ENCODE measurements around the gene TAF4.
"Not testable (repeated sequence)": the region's sequence is repeated elsewhere in the genome, so short reads cannot be mapped to it uniquely, and the experiment has no call there.

TAF4 gene

GRCh38 chr20:61973515-61974356 lies 91.9 kb downstream of the TAF4 start:
- H3K56ac ChIP-seq (ENCODE audit: low read length) = no peak overlapping the region

DNA sequence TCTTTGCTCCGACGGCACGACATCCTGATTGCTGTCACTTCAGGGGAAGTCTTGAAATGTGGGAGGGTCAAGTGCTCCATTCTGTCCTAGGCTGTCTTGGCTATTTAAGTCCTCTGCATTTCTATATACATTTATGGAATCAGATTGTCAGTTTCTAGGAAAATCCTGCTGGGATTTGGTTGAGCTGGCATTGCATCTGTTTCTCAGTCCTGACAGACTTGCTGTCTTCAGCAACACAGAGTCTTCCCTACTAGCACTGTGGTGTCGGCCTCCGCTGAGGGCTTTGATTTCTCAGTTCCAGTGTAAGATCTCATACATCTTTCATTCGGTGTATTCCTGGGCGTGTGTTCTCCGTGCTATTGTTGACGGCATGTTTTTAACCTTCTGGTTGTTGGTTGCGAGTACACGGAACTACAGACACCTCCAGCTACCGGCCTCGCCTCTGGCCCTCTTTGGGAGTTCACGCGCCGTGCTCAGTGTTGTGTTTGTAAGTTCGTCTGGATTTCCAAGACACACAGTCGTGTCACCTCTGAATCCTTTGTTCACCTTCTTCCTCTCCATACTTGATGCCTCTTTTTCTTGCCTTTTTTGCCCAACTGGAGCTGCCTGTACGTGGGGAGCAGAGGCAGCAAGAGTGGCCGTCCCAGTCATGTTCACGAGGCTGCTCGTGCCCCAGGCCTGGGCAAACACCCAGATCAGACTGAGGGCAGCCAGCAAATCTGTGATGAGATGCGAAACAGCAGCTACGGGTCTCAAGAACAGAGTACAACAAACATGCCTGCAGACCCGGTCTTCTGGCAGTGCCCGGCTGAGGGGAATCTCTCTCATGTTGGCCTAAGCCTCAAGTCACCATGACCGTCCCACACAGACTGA lies 92.8 kb downstream of the TAF4 start:
- no peak overlapping the region for H3K27ac ChIP-seq (ENCODE audit: low read depth, low read length)
- no CpG with 5 or more reads among the region's 27 CpGs for WGBS (ENCODE audit: extremely low coverage, insufficient coverage, low lambda C conversion rate)
- H3K79me1 ChIP-seq (ENCODE audit: low read length) = no peaks in the 10 kb centered on the region
- H3K4me1 ChIP-seq (ENCODE audit: control insufficient read depth, low read depth, low read length) = no peaks in the 10 kb centered on the region
- no peaks in the 10 kb centered on the region for H3K36me3 ChIP-seq (ENCODE audit: control insufficient read depth, insufficient read depth, low read length)
- H3K4me2 ChIP-seq (ENCODE audit: low read length) = no peak overlapping the region
- H2AK5ac ChIP-seq (ENCODE audit: low read length) = no peak overlapping the region
- H2BK120ac ChIP-seq (ENCODE audit: low read depth, low read length) = no peak overlapping the region
- no peak overlapping the region for H2BK5ac ChIP-seq (ENCODE audit: low read length)
- H4K8ac ChIP-seq (ENCODE audit: low read depth, low read length) = no peak overlapping the region
- H3K9ac ChIP-seq (ENCODE audit: low read length) = no peak overlapping the region
- no peak overlapping the region for H3K4ac ChIP-seq (ENCODE audit: low read depth, low read length)
- H3K56ac ChIP-seq (ENCODE audit: low read length) = no peak overlapping the region
- no peak overlapping the region for H3K4me3 ChIP-seq (ENCODE audit: low read length)
- DNase-seq = no peak
- H4K5ac ChIP-seq (ENCODE audit: low read length) = no peak overlapping the region
- H2BK15ac ChIP-seq (replicated peaks; ENCODE audit: low read depth) = no peak overlapping the region
- H3K18ac ChIP-seq (ENCODE audit: low read length) = no peak overlapping the region
- H3K23ac ChIP-seq (ENCODE audit: low read length) = no peak overlapping the region
- H3K79me2 ChIP-seq (ENCODE audit: control insufficient read depth, insufficient read depth, low read length) = no peaks in the 10 kb centered on the region
- no peaks in the 10 kb centered on the region for H3K27me3 ChIP-seq (ENCODE audit: insufficient read depth, low read length, poor library complexity)

More at GRCh38 chr20:61973515-61974356, 91.9 kb downstream of the TAF4 start:
- Histone ChIP-seq H2BK15ac (replicated peaks; ENCODE audit: low read depth) (no peak overlapping the region), H3K4ac (ENCODE audit: low read depth, low read length) (no peak overlapping the region), H3K18ac (ENCODE audit: low read length) (no peak overlapping the region), H3K23ac (ENCODE audit: low read length) (no peak overlapping the region), H3K9ac (ENCODE audit: low read length) (no peak overlapping the region), H3K79me1 (ENCODE audit: low read length) (no peaks in the 10 kb centered on the region), H2BK5ac (ENCODE audit: low read length) (no peak overlapping the region), H4K8ac (ENCODE audit: low read depth, low read length) (no peak overlapping the region), H2BK120ac (ENCODE audit: low read depth, low read length) (no peak overlapping the region), H3K4me3 (ENCODE audit: low read length) (no peak overlapping the region), H3K36me3 (ENCODE audit: control insufficient read depth, insufficient read depth, low read length) (no peaks in the 10 kb centered on the region), H2AK5ac (ENCODE audit: low read length) (no peak overlapping the region), H3K4me1 (ENCODE audit: control insufficient read depth, low read depth, low read length) (no peaks in the 10 kb centered on the region), H3K79me2 (ENCODE audit: control insufficient read depth, insufficient read depth, low read length) (no peaks in the 10 kb centered on the region), H3K27ac (ENCODE audit: low read depth, low read length) (no peak overlapping the region), H3K4me2 (ENCODE audit: low read length) (no peak overlapping the region), H3K27me3 (ENCODE audit: insufficient read depth, low read length, poor library complexity) (no peaks in the 10 kb centered on the region), H4K5ac (ENCODE audit: low read length) (no peak overlapping the region)
- no peak for DNase-seq
- no CpG with 5 or more reads among the region's 25 CpGs for WGBS (ENCODE audit: extremely low coverage, insufficient coverage, low lambda C conversion rate)

- H3K4ac ChIP-seq (ENCODE audit: low read depth, low read length); H3K79me1 ChIP-seq (ENCODE audit: low read length); H2BK120ac ChIP-seq (ENCODE audit: low read depth, low read length); H3K4me2 ChIP-seq (ENCODE audit: low read length); H3K36me3 ChIP-seq (ENCODE audit: control insufficient read depth, insufficient read depth, low read length); H2BK5ac ChIP-seq (ENCODE audit: low read length); H3K4me3 ChIP-seq (ENCODE audit: low read length); H4K5ac ChIP-seq (ENCODE audit: low read length); H3K27ac ChIP-seq (ENCODE audit: low read depth, low read length); H3K27me3 ChIP-seq (ENCODE audit: insufficient read depth, low read length, poor library complexity); DNase-seq; H3K56ac ChIP-seq (ENCODE audit: low read length); H4K8ac ChIP-seq (ENCODE audit: low read depth, low read length); H3K18ac ChIP-seq (ENCODE audit: low read length); H3K79me2 ChIP-seq (ENCODE audit: control insufficient read depth, insufficient read depth, low read length); H2BK15ac ChIP-seq (replicated peaks; ENCODE audit: low read depth); H3K9ac ChIP-seq (ENCODE audit: low read length); H3K23ac ChIP-seq (ENCODE audit: low read length); H3K4me1 ChIP-seq (ENCODE audit: control insufficient read depth, low read depth, low read length); H2AK5ac ChIP-seq (ENCODE audit: low read length): not testable (repeated sequence)
- no CpG with 5 or more reads among the region's 13 CpGs for WGBS (ENCODE audit: extremely low coverage, insufficient coverage, low lambda C conversion rate)
These were observed 94.1 kb downstream of the TAF4 start for GRCh38 chr20:61971595-61971994.

- Histone ChIP-seq H2BK120ac (ENCODE audit: low read depth, low read length) (no peak overlapping the region), H3K4me3 (ENCODE audit: low read length) (no peak overlapping the region), H2BK15ac (replicated peaks; ENCODE audit: low read depth) (no peak overlapping the region), H3K27me3 (ENCODE audit: insufficient read depth, low read length, poor library complexity) (no peaks in the 10 kb centered on the region), H3K56ac (ENCODE audit: low read length) (no peak overlapping the region), H3K18ac (ENCODE audit: low read length) (no peak overlapping the region), H2AK5ac (ENCODE audit: low read length) (no peak overlapping the region), H3K79me1 (ENCODE audit: low read length) (no peaks in the 10 kb centered on the region), H3K36me3 (ENCODE audit: control insufficient read depth, insufficient read depth, low read length) (no peaks in the 10 kb centered on the region), H3K9ac (ENCODE audit: low read length) (no peak overlapping the region), H4K5ac (ENCODE audit: low read length) (no peak overlapping the region), H3K4me1 (ENCODE audit: control insufficient read depth, low read depth, low read length) (no peaks in the 10 kb centered on the region), H3K27ac (ENCODE audit: low read depth, low read length) (no peak overlapping the region), H2BK5ac (ENCODE audit: low read length) (no peak overlapping the region), H3K23ac (ENCODE audit: low read length) (no peak overlapping the region), H3K79me2 (ENCODE audit: control insufficient read depth, insufficient read depth, low read length) (no peaks in the 10 kb centered on the region), H3K4ac (ENCODE audit: low read depth, low read length) (no peak overlapping the region), H3K4me2 (ENCODE audit: low read length) (no peak overlapping the region), H4K8ac (ENCODE audit: low read depth, low read length) (no peak overlapping the region)
- DNase-seq = no peak
- no CpG with 5 or more reads among the region's 14 CpGs for WGBS (ENCODE audit: extremely low coverage, insufficient coverage, low lambda C conversion rate)
These were observed 95.3 kb downstream of the TAF4 start for GRCh38 chr20:61970357-61970756.

DNA sequence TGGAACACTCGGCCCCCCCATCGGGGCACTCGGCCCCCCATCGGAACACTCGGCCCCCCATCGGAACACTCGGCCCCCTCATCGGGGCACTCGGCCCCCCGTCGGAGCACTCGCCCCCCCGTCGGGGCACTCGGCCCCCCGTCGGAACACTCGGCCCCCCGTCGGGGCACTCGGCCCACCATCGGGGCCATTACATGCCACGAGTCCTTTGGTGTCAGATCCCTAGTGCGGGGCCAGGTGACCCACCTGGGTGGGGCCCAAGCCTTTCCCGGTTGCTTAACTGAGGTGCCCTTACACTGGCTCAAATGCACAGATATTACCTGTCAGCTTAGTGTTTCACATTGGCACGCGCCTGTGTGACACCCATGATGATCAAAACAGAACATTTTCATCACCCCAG lies 95.9 kb downstream of the TAF4 start:
- H3K79me2 ChIP-seq (ENCODE audit: control insufficient read depth, insufficient read depth, low read length) = no peaks in the 10 kb centered on the region
- H2BK15ac ChIP-seq (replicated peaks; ENCODE audit: low read depth) = no peak overlapping the region
- DNase-seq = no peak
- H3K4ac ChIP-seq (ENCODE audit: low read depth, low read length) = no peak overlapping the region
- no peak overlapping the region for H3K4me3 ChIP-seq (ENCODE audit: low read length)
- no peaks in the 10 kb centered on the region for H3K36me3 ChIP-seq (ENCODE audit: control insufficient read depth, insufficient read depth, low read length)
- no peak overlapping the region for H3K56ac ChIP-seq (ENCODE audit: low read length)
- WGBS (ENCODE audit: extremely low coverage, insufficient coverage, low lambda C conversion rate) = no CpG with 5 or more reads among the region's 27 CpGs
- H2BK120ac ChIP-seq (ENCODE audit: low read depth, low read length) = no peak overlapping the region
- no peak overlapping the region for H3K4me2 ChIP-seq (ENCODE audit: low read length)
- H3K18ac ChIP-seq (ENCODE audit: low read length) = no peak overlapping the region
- H3K23ac ChIP-seq (ENCODE audit: low read length) = no peak overlapping the region
- H4K8ac ChIP-seq (ENCODE audit: low read depth, low read length) = no peak overlapping the region
- no peaks in the 10 kb centered on the region for H3K4me1 ChIP-seq (ENCODE audit: control insufficient read depth, low read depth, low read length)
- H2AK5ac ChIP-seq (ENCODE audit: low read length) = no peak overlapping the region
- no peak overlapping the region for H3K27ac ChIP-seq (ENCODE audit: low read depth, low read length)
- H2BK5ac ChIP-seq (ENCODE audit: low read length) = no peak overlapping the region
- H4K5ac ChIP-seq (ENCODE audit: low read length) = no peak overlapping the region
- no peaks in the 10 kb centered on the region for H3K79me1 ChIP-seq (ENCODE audit: low read length)
- no peaks in the 10 kb centered on the region for H3K27me3 ChIP-seq (ENCODE audit: insufficient read depth, low read length, poor library complexity)
- no peak overlapping the region for H3K9ac ChIP-seq (ENCODE audit: low read length)
